Upper lobe of left lung (tissue), 4 donors: Measurements from ENCODE around the gene BANP.

Experiments
- CTCF ChIP-seq, 6 experiments: fragments of 450-650 bp in 4 of 6; fragments of 200-600 bp in 2 of 6; sonication (generic) in 2 of 6; IDR thresholded peaks; one replicate each; pipeline ENCODE4 v1.5.1; 2016 to 2019; ENCODE audit warnings: antibody characterized with exemption in 6 of 6
- POLR2A ChIP-seq, 4 donors: fragments of 450-650 bp; IDR thresholded peaks; one replicate each; pipeline ENCODE4 v1.5.1; 2016 to 2017; ENCODE audit warnings: antibody characterized with exemption in 4 of 4, mild to moderate bottlenecking in 2 of 4

- TF ChIP-seq CTCF (IDR thresholded peaks at IDR 0.05) (no peak), POLR2A (IDR thresholded peaks at IDR 0.05) (no peak)
These were observed 169.6 kb downstream of the BANP start for GRCh38 chr16:88120812-88121211.
